Mononuclear cell (primary cell): ENCODE data around the gene RAB36. TPM values are rescaled to one million over a fixed set of nuclear protein-coding genes. Genes with fewer than 3 reads are reported as not detected.

ENCODE experiments used
- H3K27me3 ChIP-seq: 2 replicates; pipeline ENCODE4 v1.6.0; 2011; ENCODE audit warnings: low read length, control low read depth; ENCODE audit not compliant: insufficient read depth
- H3K4me1 ChIP-seq: 2 replicates; pipeline ENCODE4 v1.5.1; 2011; ENCODE audit warnings: mild to moderate bottlenecking, low read length, control low read depth; ENCODE audit not compliant: insufficient read depth
- H3K4me3 ChIP-seq: 2 replicates; pipeline ENCODE4 v1.5.1; 2011; ENCODE audit warnings: mild to moderate bottlenecking, low read length, moderate library complexity
- H3K9me3 ChIP-seq: 2 replicates; pipeline ENCODE4 v1.5.1; 2011; ENCODE audit warnings: low read depth, mild to moderate bottlenecking, control low read depth, low read length
- total RNA-seq: library from RNA; depleted of rRNA; stranded (reverse); fragments of >200 nt; gene quantifications from one replicate; pipeline ENCODE4 v1.2.3, GENCODE V29; 2012

Gene RAB36
- total RNA-seq, 1 donor: not detected

DNA sequence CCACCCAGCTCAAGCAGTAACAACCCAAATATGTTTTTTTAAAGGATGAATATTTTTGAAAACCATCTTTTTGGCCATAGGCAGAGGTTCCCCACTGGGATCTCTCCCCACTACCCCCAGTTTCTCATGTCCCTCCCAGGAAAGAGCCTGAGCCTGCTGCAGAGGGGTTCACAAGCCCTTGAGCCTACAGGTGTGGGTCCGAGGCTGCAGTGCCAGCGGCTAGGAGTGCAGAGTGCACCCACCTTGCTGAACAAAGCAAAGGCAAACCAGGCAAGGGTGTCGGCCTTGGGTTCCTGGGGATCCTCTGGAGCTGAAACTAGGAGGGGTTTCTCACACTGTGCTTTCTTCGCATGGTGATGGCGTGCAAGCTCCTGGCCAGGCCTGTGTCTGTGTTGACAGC, 40.0 kb upstream of the RAB36 start:
- Histone ChIP-seq H3K9me3 (no peaks in the 10 kb centered on the region), H3K27me3 (no peaks in the 10 kb centered on the region), H3K4me1 (no peaks in the 10 kb centered on the region), H3K4me3 (no peak overlapping the region)

DNA sequence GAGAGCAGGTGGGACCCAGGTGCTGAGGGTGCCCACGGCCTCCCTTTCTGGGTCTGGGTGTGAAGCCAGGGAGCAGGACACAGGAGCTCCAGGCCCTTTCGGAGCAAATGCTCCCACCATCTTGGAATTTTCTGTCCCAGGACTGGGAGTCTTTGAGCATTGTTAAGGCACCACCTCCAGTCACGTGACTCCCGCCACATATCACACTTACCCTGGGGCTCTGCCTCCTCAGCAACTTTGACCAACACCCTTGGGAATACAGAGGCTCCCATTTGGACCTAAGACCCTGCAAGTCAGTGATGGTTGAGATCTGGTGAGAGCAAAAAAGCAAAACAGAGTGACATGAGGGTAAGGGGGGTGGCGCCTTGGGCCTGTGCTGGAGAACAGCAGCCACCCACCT, 39.4 kb upstream of the RAB36 start:
- no peaks in the 10 kb centered on the region for H3K9me3 ChIP-seq
- no peaks in the 10 kb centered on the region for H3K27me3 ChIP-seq
- no peaks in the 10 kb centered on the region for H3K4me1 ChIP-seq
- H3K4me3 ChIP-seq: no peak overlapping the region

DNA sequence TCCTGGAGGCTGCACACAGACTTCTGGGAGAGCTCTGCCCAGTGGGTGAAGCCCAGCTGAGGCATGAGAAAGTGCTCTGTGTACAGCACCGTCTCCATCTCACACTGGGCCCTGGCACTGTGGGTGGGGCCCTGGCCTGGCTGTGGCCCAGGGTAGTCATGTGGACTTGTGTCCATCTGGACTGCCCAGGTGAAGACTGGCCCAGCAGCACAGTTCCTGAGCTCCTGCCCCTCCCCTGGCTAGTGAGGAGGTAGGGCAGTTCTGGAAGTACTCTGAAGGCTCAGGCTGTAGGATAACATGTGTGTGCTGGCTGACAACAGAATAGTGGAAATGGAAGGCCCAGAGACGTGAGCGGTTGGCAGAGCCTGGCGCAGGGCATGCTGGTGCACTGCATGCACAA, 38.9 kb upstream of the RAB36 start:
- Histone ChIP-seq H3K4me1 (no peaks in the 10 kb centered on the region), H3K9me3 (no peaks in the 10 kb centered on the region), H3K27me3 (no peaks in the 10 kb centered on the region), H3K4me3 (no peak overlapping the region)

DNA sequence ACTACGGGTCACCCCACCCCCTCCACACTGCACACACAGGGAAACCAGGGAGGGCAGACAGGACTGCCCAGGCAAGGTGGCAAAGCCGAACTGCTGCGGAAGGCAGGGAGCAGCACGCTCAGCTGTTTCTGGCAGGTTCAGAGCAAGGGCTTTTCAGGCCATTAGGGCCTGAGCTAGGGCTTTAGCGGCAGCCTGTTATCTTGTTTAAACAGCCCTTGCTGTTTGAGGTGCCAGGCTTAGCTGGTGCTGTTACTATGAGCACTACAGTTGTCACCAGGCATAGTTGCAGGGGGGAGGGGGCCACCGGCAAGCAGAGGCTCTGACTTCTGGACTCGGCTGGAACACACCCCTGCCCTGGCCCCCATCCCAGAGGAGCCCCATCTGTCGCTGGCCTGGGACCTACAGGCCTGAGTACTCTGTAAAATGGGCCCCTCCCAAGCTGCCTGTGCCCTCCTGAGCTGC, 38.3 kb upstream of the RAB36 start:
- no peaks in the 10 kb centered on the region for H3K4me1 ChIP-seq
- no peaks in the 10 kb centered on the region for H3K27me3 ChIP-seq
- no peak overlapping the region for H3K4me3 ChIP-seq
- no peaks in the 10 kb centered on the region for H3K9me3 ChIP-seq

DNA sequence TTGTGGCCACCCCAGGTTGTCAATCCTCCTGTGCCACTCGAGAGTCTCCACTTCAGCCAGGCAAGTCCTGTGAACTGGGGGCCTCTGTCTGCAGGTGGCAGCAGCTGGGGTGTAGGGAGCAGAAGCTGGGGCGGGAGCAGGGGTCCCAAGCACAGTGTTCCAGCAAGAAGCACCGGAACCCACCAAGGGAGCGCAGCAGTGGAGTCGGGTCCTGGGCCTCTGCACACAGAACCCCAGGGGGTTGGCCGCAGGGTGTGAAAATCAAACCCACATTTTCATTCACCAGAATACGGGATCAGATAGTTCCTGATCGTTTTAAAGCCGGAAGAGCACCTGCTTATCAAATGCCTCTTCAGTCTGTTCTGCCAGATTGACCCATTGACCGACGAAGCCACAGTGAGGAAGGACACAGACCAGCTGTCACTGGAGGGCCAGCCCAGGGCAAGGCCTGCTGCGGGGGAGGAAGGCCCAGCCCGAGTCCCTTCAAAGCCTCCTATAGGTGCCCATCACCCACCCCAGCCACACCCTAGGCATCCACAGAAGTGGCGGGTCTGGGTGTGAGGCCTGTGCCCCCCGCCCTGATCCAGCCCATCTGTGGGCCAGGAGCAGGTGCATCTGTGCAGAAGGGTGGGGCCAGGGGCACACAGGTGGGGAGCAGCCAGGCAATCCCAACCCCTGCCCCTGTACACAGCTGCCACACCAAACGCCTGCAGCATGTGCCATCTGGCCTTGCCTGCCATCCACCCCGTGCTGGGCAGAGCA, 37.6 kb upstream of the RAB36 start:
- H3K9me3 ChIP-seq: no peaks in the 10 kb centered on the region
- no peaks in the 10 kb centered on the region for H3K27me3 ChIP-seq
- H3K4me3 ChIP-seq: no peak overlapping the region
- H3K4me1 ChIP-seq: no peaks in the 10 kb centered on the region

DNA sequence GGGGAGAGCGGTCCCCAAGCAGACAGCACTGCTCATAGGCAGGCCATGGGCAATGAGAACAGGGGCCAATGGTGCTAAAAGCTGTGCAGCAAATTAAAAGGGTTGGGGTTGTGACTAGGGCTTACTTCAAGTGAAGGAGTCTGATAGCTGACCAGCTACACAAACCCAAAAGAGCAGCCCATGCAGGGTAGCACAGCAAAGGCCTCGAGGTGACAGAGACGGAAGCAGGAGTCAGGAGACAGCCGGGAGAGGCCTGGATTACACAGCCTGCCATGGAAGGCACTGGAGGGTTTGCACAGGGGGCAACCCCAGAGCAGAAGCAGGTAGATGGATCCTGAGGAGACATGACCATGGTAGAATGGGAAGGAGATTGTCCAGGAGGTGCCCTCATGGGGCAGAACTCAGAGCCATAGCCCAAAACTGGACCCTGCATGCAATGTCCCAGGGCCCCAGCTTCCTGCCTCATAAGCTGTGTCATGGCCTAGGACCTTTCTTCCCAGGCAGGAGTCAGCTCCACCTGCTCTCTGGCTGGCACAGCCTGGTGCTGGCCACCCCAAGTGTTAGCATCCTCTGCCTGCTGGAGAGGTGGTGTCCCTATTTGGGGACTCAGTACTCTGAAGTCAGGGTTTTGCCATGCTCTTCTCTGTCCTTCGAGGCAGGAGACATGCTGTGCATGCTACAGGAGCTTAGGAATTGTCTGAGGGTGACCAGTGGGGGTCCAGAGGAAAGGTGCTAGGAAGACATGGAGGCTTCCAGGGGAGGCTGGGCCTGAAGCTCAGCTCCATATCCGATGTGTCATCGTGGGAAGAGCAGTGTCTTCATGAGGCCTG, 36.8 kb upstream of the RAB36 start:
- H3K4me3 ChIP-seq: no peak overlapping the region
- H3K4me1 ChIP-seq: no peaks in the 10 kb centered on the region
- H3K9me3 ChIP-seq: no peaks in the 10 kb centered on the region
- H3K27me3 ChIP-seq: no peaks in the 10 kb centered on the region

DNA sequence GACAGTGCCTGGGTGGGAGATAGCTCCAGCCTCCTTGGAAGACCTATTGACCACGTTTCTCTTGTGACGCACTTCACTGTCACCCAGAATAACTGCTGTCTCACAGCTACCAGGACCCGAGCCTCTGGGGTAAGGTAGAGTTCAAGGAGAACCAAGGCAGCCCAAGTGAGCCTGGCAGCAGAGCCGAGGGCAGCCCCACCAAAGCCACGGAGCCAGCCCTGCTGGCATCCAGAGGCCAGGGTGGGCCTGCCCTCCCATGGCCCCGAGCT, 36.3 kb upstream of the RAB36 start:
- H3K9me3 ChIP-seq: no peaks in the 10 kb centered on the region
- H3K27me3 ChIP-seq: no peaks in the 10 kb centered on the region
- no peaks in the 10 kb centered on the region for H3K4me1 ChIP-seq
- no peak overlapping the region for H3K4me3 ChIP-seq

DNA sequence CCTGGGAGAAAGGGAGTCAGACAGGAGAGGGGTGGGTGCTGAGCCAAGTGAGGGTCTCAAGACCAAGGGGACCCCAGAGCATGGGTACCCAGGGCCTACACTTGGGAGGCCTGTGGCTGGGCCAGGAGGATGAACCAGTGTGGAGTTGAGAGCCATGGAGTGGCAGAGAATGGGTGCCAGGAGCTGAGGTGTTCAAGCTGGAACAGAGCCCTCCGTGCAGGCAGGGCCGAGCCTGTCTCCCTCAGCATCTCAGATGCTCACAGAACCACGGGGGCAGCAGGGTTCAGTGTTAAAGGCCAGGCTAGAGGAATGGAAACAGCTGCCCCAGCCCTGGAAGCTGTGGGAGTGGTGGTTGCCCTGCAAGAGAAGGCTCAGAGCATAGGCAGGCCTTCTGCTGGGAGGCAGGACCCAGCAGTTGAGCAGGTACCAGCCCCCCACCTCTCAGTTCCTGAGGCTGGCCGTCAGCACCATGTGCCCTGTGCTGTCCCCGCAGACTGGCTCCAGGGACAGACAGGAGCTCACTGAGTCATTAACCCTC, 35.8 kb upstream of the RAB36 start:
- Histone ChIP-seq H3K9me3 (no peaks in the 10 kb centered on the region), H3K27me3 (no peaks in the 10 kb centered on the region), H3K4me3 (no peak overlapping the region), H3K4me1 (no peaks in the 10 kb centered on the region)

DNA sequence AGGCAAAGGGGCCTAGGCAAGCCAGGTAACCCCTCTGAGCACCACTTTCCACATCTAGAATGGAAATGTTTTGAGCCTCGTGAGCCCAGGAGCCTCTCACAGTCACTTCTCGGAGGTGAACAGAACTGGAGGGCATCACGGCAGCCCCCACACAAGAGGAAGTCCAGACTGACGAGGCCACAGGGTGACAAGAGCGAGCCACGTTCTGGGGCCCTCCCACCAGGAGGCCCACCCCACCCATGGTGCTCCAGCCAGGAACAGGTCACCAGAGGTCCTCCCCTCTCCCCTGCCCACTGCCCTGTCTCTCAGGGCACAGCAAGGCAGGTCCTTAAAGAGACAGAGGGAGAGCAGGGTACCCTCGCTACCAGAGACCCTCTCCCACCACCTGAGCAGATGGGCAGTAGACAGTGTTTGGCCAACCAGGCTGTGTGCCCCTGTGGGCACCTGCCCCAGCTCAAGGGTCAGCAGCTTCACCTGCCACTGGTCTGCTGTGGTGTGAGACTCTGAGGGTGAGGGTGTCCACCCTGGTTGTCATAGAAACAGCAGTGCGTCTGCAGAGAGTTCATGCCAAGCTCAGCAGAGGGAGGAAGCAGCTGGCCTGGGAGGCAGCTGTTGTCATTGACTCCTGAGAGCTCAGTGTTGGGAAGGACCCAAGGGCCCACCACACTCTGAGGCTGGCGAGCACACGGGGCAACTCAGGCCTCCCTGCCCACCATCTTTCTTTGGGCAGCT, 34.9 kb upstream of the RAB36 start:
- Histone ChIP-seq H3K4me3 (no peak overlapping the region), H3K4me1 (no peaks in the 10 kb centered on the region), H3K27me3 (no peaks in the 10 kb centered on the region), H3K9me3 (no peaks in the 10 kb centered on the region)

DNA sequence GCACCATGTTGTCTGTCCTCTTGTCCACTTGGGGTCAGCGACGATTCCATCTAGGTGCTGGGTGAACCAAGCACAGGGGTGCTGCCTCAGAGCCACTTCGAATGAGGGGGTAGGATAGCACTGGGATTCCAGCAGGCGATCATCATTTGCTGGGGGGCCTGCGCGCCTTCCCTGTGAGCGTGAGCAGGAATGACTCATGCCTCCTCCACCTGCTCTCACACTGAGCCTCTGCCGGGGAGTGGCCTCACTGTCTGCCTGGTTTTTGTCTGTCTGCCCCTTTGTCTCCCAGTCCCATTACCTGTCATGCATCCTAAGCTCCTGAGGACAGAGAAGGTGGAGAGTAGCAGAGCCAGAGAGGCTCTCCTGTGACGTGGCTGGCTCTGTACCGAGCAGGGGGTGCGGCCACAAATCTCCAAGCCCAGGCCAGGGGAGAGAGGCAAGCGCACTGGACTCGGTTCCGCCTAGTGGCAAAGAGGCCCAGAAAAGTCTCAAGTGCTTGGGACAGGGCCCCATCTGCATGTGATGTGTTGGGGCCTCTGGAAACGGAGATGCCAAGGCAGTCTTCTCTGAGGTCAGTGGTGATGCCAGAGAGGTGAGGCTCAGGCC, 34.3 kb upstream of the RAB36 start:
- H3K9me3 ChIP-seq: no peaks in the 10 kb centered on the region

DNA sequence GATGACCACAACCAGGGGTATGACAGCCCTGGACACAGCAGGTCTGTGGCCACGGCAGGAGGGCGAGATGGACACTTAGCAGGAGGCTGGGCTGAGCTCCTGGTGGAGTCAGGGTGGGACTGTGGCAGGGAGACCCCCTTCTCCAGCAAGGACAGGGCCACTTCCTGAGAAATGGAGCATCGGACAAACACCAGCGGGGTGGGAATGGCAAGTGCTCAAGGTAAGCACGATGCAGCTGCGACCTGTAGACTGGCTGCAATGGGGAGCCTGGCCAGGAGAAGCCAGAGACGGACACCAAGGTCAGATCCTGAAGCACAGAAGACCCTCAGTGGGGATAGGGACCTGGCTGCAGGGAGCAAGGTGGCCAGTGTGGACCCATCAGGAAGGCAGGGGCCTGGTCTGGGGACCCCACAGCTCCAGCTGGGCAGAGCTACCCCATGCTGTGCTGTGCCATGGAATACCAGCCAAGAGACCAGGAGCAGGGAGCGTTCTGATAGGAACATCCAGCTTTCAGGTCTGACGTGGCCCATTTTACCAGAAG, 32.7 kb upstream of the RAB36 start:
- Histone ChIP-seq H3K27me3 (no peaks in the 10 kb centered on the region), H3K4me3 (no peak overlapping the region), H3K9me3 (no peaks in the 10 kb centered on the region), H3K4me1 (no peaks in the 10 kb centered on the region)

More for the DNA sequence above, 34.3 kb upstream of the RAB36 start:
- no peaks in the 10 kb centered on the region for H3K27me3 ChIP-seq
- no peaks in the 10 kb centered on the region for H3K4me1 ChIP-seq
- H3K4me3 ChIP-seq: no peak overlapping the region

DNA sequence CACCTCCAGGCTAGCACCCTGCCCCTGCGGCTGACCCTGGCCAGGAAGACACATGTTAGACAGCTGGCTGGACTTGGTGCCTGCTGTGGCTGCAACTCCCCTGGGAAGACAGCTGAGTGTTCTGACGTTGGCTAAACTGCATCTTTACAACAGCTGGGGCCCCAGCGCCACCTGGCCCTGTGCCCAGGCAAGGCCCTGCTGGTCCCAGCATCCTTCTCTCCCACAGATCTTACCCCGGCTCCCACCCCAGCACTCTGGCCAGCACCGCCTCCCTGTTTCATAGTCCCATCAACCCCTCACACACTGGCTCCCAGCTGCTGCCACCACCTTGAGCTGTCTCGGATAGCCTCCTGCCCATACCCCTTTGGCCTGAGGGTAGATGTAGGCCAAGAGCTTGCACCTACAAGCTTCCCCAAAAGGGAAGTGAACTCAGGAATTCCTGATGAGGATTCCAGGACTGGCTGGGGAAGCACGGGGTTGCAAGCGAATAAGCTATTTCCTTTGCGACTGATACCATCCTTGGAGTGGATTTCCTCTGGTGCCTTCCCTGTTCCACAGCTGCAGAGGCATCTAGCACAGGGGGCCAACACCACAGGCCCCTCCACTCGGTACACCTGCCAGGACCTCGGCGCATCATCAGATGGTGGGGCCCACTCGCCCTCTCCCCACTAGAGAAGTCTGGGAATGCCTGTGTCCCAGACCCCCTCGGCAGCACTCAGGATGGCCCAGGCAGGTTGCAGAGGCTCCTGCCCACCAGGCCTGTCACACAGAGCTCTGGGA, 32.0 kb upstream of the RAB36 start:
- H3K4me3 ChIP-seq: no peak overlapping the region
- no peaks in the 10 kb centered on the region for H3K27me3 ChIP-seq
- no peaks in the 10 kb centered on the region for H3K4me1 ChIP-seq
- H3K9me3 ChIP-seq: no peaks in the 10 kb centered on the region

DNA sequence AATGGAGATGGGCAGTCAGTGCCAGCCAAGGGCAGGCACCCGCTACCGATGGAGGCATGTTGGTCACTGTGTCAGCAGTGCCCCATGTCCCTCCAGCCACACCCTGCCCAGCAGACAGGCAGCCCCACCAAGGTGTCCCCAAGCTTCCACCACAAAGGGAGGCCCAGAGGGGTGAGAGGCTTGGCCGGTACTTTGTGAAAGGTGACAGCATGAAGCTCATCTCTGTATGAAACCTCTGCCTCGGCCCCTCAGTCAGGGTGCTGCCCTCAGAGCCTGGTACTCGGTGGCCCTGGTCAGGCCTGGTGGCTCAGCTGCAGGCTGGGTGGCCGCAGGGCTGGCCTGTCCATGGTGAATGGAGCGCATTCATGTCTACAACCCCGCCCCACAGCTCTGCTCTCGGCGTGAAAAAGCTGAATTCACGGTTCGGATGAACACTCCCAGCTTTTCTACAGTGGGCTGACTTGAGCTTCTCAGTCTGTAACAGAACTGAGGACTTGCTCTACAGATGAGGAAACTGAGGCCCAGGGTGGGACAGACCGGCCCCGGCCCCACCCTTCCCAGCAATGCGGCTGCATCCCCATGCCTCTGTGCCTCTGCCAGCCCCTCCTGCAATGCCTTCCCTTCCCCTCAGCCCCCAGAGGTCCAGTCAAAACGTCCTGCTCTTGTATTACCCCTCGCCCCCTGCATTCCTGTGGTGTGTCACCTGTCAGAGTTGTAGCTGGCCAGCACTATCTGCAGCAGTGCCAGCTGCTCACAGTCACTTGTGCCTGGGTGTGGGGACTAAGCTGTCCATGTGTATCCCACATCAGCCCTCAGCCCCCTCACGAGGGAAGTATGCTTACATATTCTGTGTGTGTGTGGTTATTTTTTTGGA, 31.2 kb upstream of the RAB36 start:
- Histone ChIP-seq H3K27me3 (no peaks in the 10 kb centered on the region), H3K4me1 (peaks cover under 1% of the 10 kb centered on the region), H3K9me3 (no peaks in the 10 kb centered on the region), H3K4me3 (no peak overlapping the region)
